Transverse colon (tissue), 4 donors: ENCODE measurements around the gene NUP62. TPM values are rescaled to one million over a fixed set of nuclear protein-coding genes. Genes with fewer than 3 reads are reported as not detected.
A peak's percentile ranks its signal among the peaks of the same experiment; 100 is the strongest.

Experiments used
- DNase-seq: peaks from one replicate; pipeline ENCODE4 v3.0.0-alpha.2; 2019
- H3K27ac ChIP-seq, 4 donors: fragments of 200-600 bp; sonication (generic); 2 replicates each; pipeline ENCODE4 v1.5.1; 2016 to 2018; ENCODE audit warnings: inconsistent platforms in 4 of 4
- H3K27me3 ChIP-seq: fragments of 200-600 bp; sonication (generic); 2 replicates; pipeline ENCODE4 v1.5.1; 2017; ENCODE audit warnings: inconsistent platforms
- H3K36me3 ChIP-seq, 4 donors: fragments of 200-600 bp; sonication (generic); 2 replicates each; pipeline ENCODE4 v1.5.1; 2017 to 2019; ENCODE audit warnings: inconsistent platforms in 4 of 4
- H3K4me1 ChIP-seq, 4 donors: fragments of 200-600 bp; sonication (generic); 2 replicates each; pipeline ENCODE4 v1.5.1; 2017 to 2020; ENCODE audit warnings: inconsistent platforms in 4 of 4
- H3K4me3 ChIP-seq, 4 donors: fragments of 200-600 bp; sonication (generic); 1 replicate in 1 of 4; 2 replicates in 3 of 4; pipeline versions ENCODE4 v1.5.1 to v1.6.1; 2017 to 2019; ENCODE audit warnings: inconsistent platforms in 4 of 4
- H3K9me3 ChIP-seq, 2 donors: fragments of 200-600 bp; sonication (generic); 2 replicates each; pipeline ENCODE4 v1.5.1; 2017 to 2019; ENCODE audit warnings: inconsistent platforms in 2 of 2
- CTCF ChIP-seq, 5 experiments: fragments of 200-600 bp in 3 of 5; fragments of 450-650 bp in 2 of 5; sonication (generic) in 3 of 5; IDR thresholded peaks; 1 replicate in 2 of 5; 2 replicates in 3 of 5; pipeline ENCODE4 v1.5.1; 2016 to 2017; ENCODE audit warnings: antibody characterized with exemption in 5 of 5, inconsistent platforms in 3 of 5, mild to moderate bottlenecking in 2 of 5, moderate library complexity in 1 of 5
- EP300 ChIP-seq: sonication (generic); formaldehyde crosslinking; IDR thresholded peaks from one replicate; pipeline ENCODE4 v1.6.1; 2017; ENCODE audit warnings: antibody characterized with exemption, low read depth
- POLR2A ChIP-seq: fragments of 450-650 bp; IDR thresholded peaks from one replicate; pipeline ENCODE4 v1.6.1; 2016; ENCODE audit warnings: antibody characterized with exemption, mild to moderate bottlenecking, moderate library complexity
- POLR2AphosphoS5 ChIP-seq, 3 donors: sonication (generic); formaldehyde crosslinking; IDR thresholded peaks; one replicate each; pipeline ENCODE4 v1.6.1; 2016; ENCODE audit warnings: antibody characterized with exemption in 3 of 3
- WGBS, 2 donors: methylation state at CpG; one replicate each; pipeline ENCODE4 v1.1.5; 2018; ENCODE audit warnings: low coverage in 1 of 2; 5-methylcytosine and 5-hydroxymethylcytosine counted together
- in situ Hi-C, 4 donors: fragments of 200-750 bp; cut with MboI; loops; one replicate each; pipeline versions ENCODE4 v1.15.0 to v1.15.1; 2017; ENCODE audit warnings: low sequenced_read_pairs in 3 of 4, low pct_ligation_motif_present in 1 of 4, low pct_unique_long_range_greater_than_20kb in 1 of 4
- intact Hi-C: fragments of 100-400 bp; cut with DNase I; formaldehyde crosslinking; loops from one replicate; pipeline ENCODE4 v1.15.1; 2023; ENCODE audit warnings: low total_unique reads
- total RNA-seq, 4 donors: library from RNA; depleted of rRNA; stranded (reverse); fragments of >200 nt; gene quantifications; one replicate each; pipeline ENCODE4 v1.1.0, GENCODE V29; 2016

Gene NUP62
- total RNA-seq, 4 donors from 2014 or later, result 30.3 to 136 (median 32.6) TPM

- H3K4me1 ChIP-seq, result no peaks in the 10 kb centered on the region
- H3K4me3 ChIP-seq, result no peak overlapping the region
- no peaks in the 10 kb centered on the region for H3K36me3 ChIP-seq
- TF ChIP-seq POLR2A (no peak), CTCF (IDR thresholded peaks at IDR 0.05) (no peak), EP300 (no peak)
- intact Hi-C loops (no loop called here), in situ Hi-C loops (no loop called here)
- H3K27ac ChIP-seq, result no peak overlapping the region
- no peaks in the 10 kb centered on the region for H3K9me3 ChIP-seq
- DNase-seq, result peak; percentile 24
- WGBS, 2 donors, result 81 to 90% methylated on average over 6 to 24 of the region's 24 CpGs
- no peaks in the 10 kb centered on the region for H3K27me3 ChIP-seq
These were observed 8.5 kb downstream of the NUP62 start for GRCh38 chr19:49920624-49921363.

- Histone ChIP-seq H3K4me1 (no peaks in the 10 kb centered on the region), H3K27ac (no peak overlapping the region), H3K27me3 (no peaks in the 10 kb centered on the region), H3K36me3 (peaks cover 0 to under 1% (median 0%) of the 10 kb centered on the region in 4 donors), H3K9me3 (no peaks in the 10 kb centered on the region), H3K4me3 (no peak overlapping the region)
- in situ Hi-C loops (no loop called here), intact Hi-C loops (no loop called here)
- 92 to 96% methylated on average over 6 to 8 of the region's 8 CpGs for WGBS, 2 donors
- TF ChIP-seq EP300 (no peak), POLR2A (no peak), POLR2AphosphoS5 (IDR thresholded peaks at IDR 0.05) (no peak), CTCF (IDR thresholded peaks at IDR 0.05) (no peak)
- DNase-seq, result no peak
These were observed 11.2 kb downstream of the NUP62 start for GRCh38 chr19:49918089-49918488.

GRCh38 chr19:49916839-49917733 is 12.2 kb downstream of the NUP62 start:
- intact Hi-C loops, result no loop called here
- DNase-seq, result no peak
- in situ Hi-C loops, result no loop called here
- H3K27me3 ChIP-seq, result no peaks in the 10 kb centered on the region
- H3K9me3 ChIP-seq, result no peaks in the 10 kb centered on the region
- 84 to 85% methylated on average over 10 to 21 of the region's 21 CpGs for WGBS, 2 donors
- no peaks in the 10 kb centered on the region for H3K4me1 ChIP-seq
- no peak for TF ChIP-seq EP300
- TF ChIP-seq POLR2AphosphoS5 (IDR thresholded peaks at IDR 0.05), result no peak
- no peak for TF ChIP-seq POLR2A
- no peak for TF ChIP-seq CTCF (IDR thresholded peaks at IDR 0.05)
- H3K4me3 ChIP-seq, result no peak overlapping the region
- no peak overlapping the region for H3K27ac ChIP-seq
- peaks cover 0 to 4% (median 0%) of the 10 kb centered on the region in 4 donors for H3K36me3 ChIP-seq

- 94 to 98% methylated on average over 3 to 6 of the region's 6 CpGs for WGBS, 2 donors
- Histone ChIP-seq H3K27ac (no peak overlapping the region), H3K27me3 (no peaks in the 10 kb centered on the region), H3K9me3 (no peaks in the 10 kb centered on the region), H3K36me3 (peaks cover 0 to 4% (median 0%) of the 10 kb centered on the region in 4 donors), H3K4me1 (peaks cover 0 to 14% (median 3%) of the 10 kb centered on the region in 4 donors), H3K4me3 (no peak overlapping the region)
- intact Hi-C loops (no loop called here), in situ Hi-C loops (no loop called here)
- DNase-seq, result no peak
- TF ChIP-seq POLR2A (no peak), EP300 (no peak), POLR2AphosphoS5 (IDR thresholded peaks at IDR 0.05) (no peak), CTCF (IDR thresholded peaks at IDR 0.05) (no peak)
These were observed 14.0 kb downstream of the NUP62 start for GRCh38 chr19:49915271-49915670.
